ENCODE measurements around the gene APOL4. TPM values are rescaled to one million over a fixed set of nuclear protein-coding genes. Genes with fewer than 3 reads are reported as not detected.
A peak's percentile ranks its signal among the peaks of the same experiment; 100 is the strongest.
"Not testable (repeated sequence)": the region's sequence is repeated elsewhere in the genome, so short reads cannot be mapped to it uniquely, and the experiment has no call there.

Gene APOL4
- total RNA-seq (under 1 TPM in 1 of 2 donors, not detected in 1; 0.22 TPM), total RNA-seq (0 reads per million in 2 donors)

GRCh38 chr22:36201630-36202319 is at the start of gene APOL4:
APOL4 (minus strand) TSS chr22:36201809; CDS start chr22:36201734, 75 bp downstream.
- ATAC-seq, result no peak
- Mint-ChIP-seq H3K36me3 (ENCODE audit: low read depth) (no peaks in the 10 kb centered on the region), H3K27ac (no peak within 1 kb of the TSS), H3K4me1 (peaks cover 19% of the 10 kb centered on the region), H3K27me3 (peaks cover 40% of the 10 kb centered on the region), H3K4me3 (no peak within 1 kb of the TSS)
- no peak for DNase-seq
- no peaks in the 10 kb centered on the region for H3K9me3 ChIP-seq (ENCODE audit: control insufficient read depth, low read length, poor library complexity, severe bottlenecking)

- not testable (repeated sequence) for H3K36me3 Mint-ChIP-seq (ENCODE audit: low read depth); H3K9me3 ChIP-seq (ENCODE audit: control insufficient read depth, low read length, poor library complexity, severe bottlenecking); DNase-seq; H3K27ac Mint-ChIP-seq; ATAC-seq; H3K4me3 Mint-ChIP-seq; H3K27me3 Mint-ChIP-seq
- peaks cover 24% of the 10 kb centered on the region for H3K4me1 Mint-ChIP-seq
These were observed 48.8 kb upstream of the APOL4 start for GRCh38 chr22:36250292-36250960.

GRCh38 chr22:36249160-36249559 is 47.6 kb upstream of the APOL4 start:
- ATAC-seq (no peak), DNase-seq (no peak)
- H3K27me3 Mint-ChIP-seq, result no peaks in the 10 kb centered on the region
- H3K9me3 ChIP-seq (ENCODE audit: control insufficient read depth, low read length, poor library complexity, severe bottlenecking), result no peaks in the 10 kb centered on the region
- no peak overlapping the region for H3K27ac Mint-ChIP-seq
- H3K36me3 Mint-ChIP-seq (ENCODE audit: low read depth), result no peaks in the 10 kb centered on the region
- no peak overlapping the region for H3K4me3 Mint-ChIP-seq
- peaks cover 25% of the 10 kb centered on the region for H3K4me1 Mint-ChIP-seq

GRCh38 chr22:36247955-36248354 is 46.3 kb upstream of the APOL4 start:
- Mint-ChIP-seq H3K4me1 (peaks cover 13% of the 10 kb centered on the region), H3K27me3 (no peaks in the 10 kb centered on the region), H3K36me3 (ENCODE audit: low read depth) (no peaks in the 10 kb centered on the region), H3K27ac (no peak overlapping the region), H3K4me3 (no peak overlapping the region)
- H3K9me3 ChIP-seq (ENCODE audit: control insufficient read depth, low read length, poor library complexity, severe bottlenecking), result no peaks in the 10 kb centered on the region
- DNase-seq (no peak), ATAC-seq (no peak)

- no peaks in the 10 kb centered on the region for H3K9me3 ChIP-seq (ENCODE audit: control insufficient read depth, low read length, poor library complexity, severe bottlenecking)
- H3K4me3 Mint-ChIP-seq, result no peak overlapping the region
- no peak for ATAC-seq
- no peak for DNase-seq
- no peak overlapping the region for H3K27ac Mint-ChIP-seq
- H3K27me3 Mint-ChIP-seq, result no peaks in the 10 kb centered on the region
- no peaks in the 10 kb centered on the region for H3K36me3 Mint-ChIP-seq (ENCODE audit: low read depth)
- H3K4me1 Mint-ChIP-seq, result peaks cover 4% of the 10 kb centered on the region
These were observed 45.1 kb upstream of the APOL4 start for GRCh38 chr22:36246718-36247117.

GRCh38 chr22:36245805-36246356 is 44.3 kb upstream of the APOL4 start:
- ATAC-seq, result no peak
- no peaks in the 10 kb centered on the region for H3K27me3 Mint-ChIP-seq
- DNase-seq, result no peak
- H3K9me3 ChIP-seq (ENCODE audit: control insufficient read depth, low read length, poor library complexity, severe bottlenecking), result no peaks in the 10 kb centered on the region
- H3K4me1 Mint-ChIP-seq, result peaks cover 3% of the 10 kb centered on the region
- no peak overlapping the region for H3K4me3 Mint-ChIP-seq
- H3K36me3 Mint-ChIP-seq (ENCODE audit: low read depth), result no peaks in the 10 kb centered on the region
- no peak overlapping the region for H3K27ac Mint-ChIP-seq

GRCh38 chr22:36244522-36245391 is 43.1 kb upstream of the APOL4 start:
- H3K27me3 Mint-ChIP-seq, result no peaks in the 10 kb centered on the region
- H3K4me1 Mint-ChIP-seq, result peaks cover 7% of the 10 kb centered on the region
- H3K9me3 ChIP-seq (ENCODE audit: control insufficient read depth, low read length, poor library complexity, severe bottlenecking), result no peaks in the 10 kb centered on the region
- H3K27ac Mint-ChIP-seq, result no peak overlapping the region
- DNase-seq (no peak), ATAC-seq (no peak)
- H3K4me3 Mint-ChIP-seq, result no peak overlapping the region
- no peaks in the 10 kb centered on the region for H3K36me3 Mint-ChIP-seq (ENCODE audit: low read depth)

GRCh38 chr22:36243986-36244385 is 42.4 kb upstream of the APOL4 start:
- no peaks in the 10 kb centered on the region for H3K9me3 ChIP-seq (ENCODE audit: control insufficient read depth, low read length, poor library complexity, severe bottlenecking)
- Mint-ChIP-seq H3K36me3 (ENCODE audit: low read depth) (peaks cover 4% of the 10 kb centered on the region), H3K27me3 (no peaks in the 10 kb centered on the region), H3K27ac (no peak overlapping the region), H3K4me1 (peaks cover 15% of the 10 kb centered on the region), H3K4me3 (no peak overlapping the region)
- ATAC-seq (no peak), DNase-seq (no peak)

GRCh38 chr22:36239401-36240171 is 38.0 kb upstream of the APOL4 start, which contains the start of gene APOL2:
APOL2 (minus strand) TSS chr22:36239527; CDS start chr22:36233162, 6,365 bp downstream.
- Mint-ChIP-seq H3K27ac (peak within 1 kb of the TSS; percentile 99), H3K36me3 (ENCODE audit: low read depth) (peaks cover 9% of the 10 kb centered on the region), H3K4me1 (peaks cover 42% of the 10 kb centered on the region), H3K27me3 (no peaks in the 10 kb centered on the region), H3K4me3 (peak within 1 kb of the TSS; percentile 99)
- DNase-seq, result peak; percentile 70 to 79 (median 70)
- peak; percentile 98 for ATAC-seq
- no peaks in the 10 kb centered on the region for H3K9me3 ChIP-seq (ENCODE audit: control insufficient read depth, low read length, poor library complexity, severe bottlenecking)

- peak overlapping the region; percentile 99 for H3K27ac Mint-ChIP-seq
- H3K27me3 Mint-ChIP-seq, result no peaks in the 10 kb centered on the region
- ATAC-seq (peak; percentile 47), DNase-seq (no peak)
- peaks cover 9% of the 10 kb centered on the region for H3K36me3 Mint-ChIP-seq (ENCODE audit: low read depth)
- peaks cover 47% of the 10 kb centered on the region for H3K4me1 Mint-ChIP-seq
- H3K9me3 ChIP-seq (ENCODE audit: control insufficient read depth, low read length, poor library complexity, severe bottlenecking), result no peaks in the 10 kb centered on the region
- H3K4me3 Mint-ChIP-seq, result peak overlapping the region; percentile 99
These were observed 37.5 kb upstream of the APOL4 start for GRCh38 chr22:36239150-36239400.

- peaks cover 50% of the 10 kb centered on the region for H3K4me1 Mint-ChIP-seq
- H3K27me3 Mint-ChIP-seq, result no peaks in the 10 kb centered on the region
- peak overlapping the region; percentile 99 for H3K4me3 Mint-ChIP-seq
- no peak for ATAC-seq
- peak overlapping the region; percentile 99 for H3K27ac Mint-ChIP-seq
- H3K36me3 Mint-ChIP-seq (ENCODE audit: low read depth), result peaks cover 9% of the 10 kb centered on the region
- H3K9me3 ChIP-seq (ENCODE audit: control insufficient read depth, low read length, poor library complexity, severe bottlenecking), result no peaks in the 10 kb centered on the region
- no peak for DNase-seq
These were observed 37.0 kb upstream of the APOL4 start for GRCh38 chr22:36238373-36239149.

All from T-helper 17 cell (primary cell).